Caco-2 (cell line): ENCODE data around the gene FCMR. TPM values are rescaled to one million over a fixed set of nuclear protein-coding genes. Genes with fewer than 3 reads are reported as not detected.

ENCODE experiments used
- BruUV-seq: library from RNA; stranded (reverse); fragments of 400-500 nt; replicated peaks from 2 replicates; lab custom pipeline; 2021; lab: Mats Ljungman, UMichigan
- CTCF ChIA-PET: fragments of 300-600 bp; sonication (Branson Sonifier 250); formaldehyde crosslinking; loops from one replicate; lab custom pipeline; 2022; ENCODE audit warnings: antibody characterized with exemption; lab: Charles Lee
- POLR2A ChIA-PET: fragments of 300-600 bp; sonication (Branson Sonifier 250); formaldehyde crosslinking; loops from one replicate; lab custom pipeline; 2022; ENCODE audit warnings: antibody characterized with exemption; lab: Charles Lee
- DNase-seq, 2 experiments: peaks; one replicate each; pipeline versions ENCODE4 v3.0.0 to v3.0.0-alpha.2; 2020 to 2022
- H3K27me3 ChIP-seq: replicated peaks from 2 replicates; pipeline ENCODE4 v1.6.0; 2011; ENCODE audit warnings: low read length; ENCODE audit not compliant: control insufficient read depth, insufficient read depth
- H3K36me3 ChIP-seq: 2 replicates; pipeline ENCODE4 v1.5.1; 2011; ENCODE audit warnings: low read length; ENCODE audit not compliant: control insufficient read depth, insufficient read depth
- H3K4me1 ChIP-seq: fragments of 250-450 bp; sonication (Bioruptor Pico); 2 replicates; pipeline ENCODE4 v1.5.1; 2020; ENCODE audit warnings: mild to moderate bottlenecking
- H3K4me3 ChIP-seq: 2 replicates; pipeline ENCODE4 v1.5.1; 2011; ENCODE audit warnings: low read depth, mild to moderate bottlenecking, control low read depth, low read length
- H3K9me3 ChIP-seq: fragments of 250-450 bp; sonication (Bioruptor Pico); 2 replicates; pipeline ENCODE4 v1.5.1; 2020; ENCODE audit warnings: mild to moderate bottlenecking, moderate library complexity
- H3K27ac Mint-ChIP-seq: one replicate; pipeline ENCODE4 v1.8.0; 2022; ENCODE audit warnings: mixed read lengths; ENCODE audit not compliant: unreplicated experiment
- H3K27me3 Mint-ChIP-seq: one replicate; pipeline ENCODE4 v1.8.0; 2022; ENCODE audit warnings: mixed read lengths; ENCODE audit not compliant: insufficient read depth, unreplicated experiment
- H3K36me3 Mint-ChIP-seq: one replicate; pipeline ENCODE4 v1.8.0; 2022; ENCODE audit warnings: mild to moderate bottlenecking, mixed read lengths; ENCODE audit not compliant: insufficient read depth, unreplicated experiment
- H3K4me1 Mint-ChIP-seq: one replicate; pipeline ENCODE4 v1.8.0; 2022; ENCODE audit warnings: low read depth, mixed read lengths; ENCODE audit not compliant: unreplicated experiment
- H3K4me3 Mint-ChIP-seq: one replicate; pipeline ENCODE4 v1.8.0; 2022; ENCODE audit warnings: mild to moderate bottlenecking, moderate library complexity, mixed read lengths; ENCODE audit not compliant: unreplicated experiment
- H3K9me3 Mint-ChIP-seq: one replicate; pipeline ENCODE4 v1.8.0; 2022; ENCODE audit warnings: mixed read lengths; ENCODE audit not compliant: unreplicated experiment
- CTCF ChIP-seq, 2 experiments: fragments of 200-600 bp in 1 of 2; IDR thresholded peaks; 1 replicate in 1 of 2; 2 replicates in 1 of 2; pipeline versions ENCODE4 v1.5.1 to v1.8.0; 2011 to 2022; ENCODE audit warnings: antibody characterized with exemption in 1 of 2, control low read depth in 1 of 2, inconsistent platforms in 1 of 2, low read depth in 1 of 2, low read length in 1 of 2, mild to moderate bottlenecking in 1 of 2, moderate library complexity in 1 of 2; ENCODE audit not compliant: insufficient read depth in 1 of 2, severe bottlenecking in 1 of 2, unreplicated experiment in 1 of 2
- intact Hi-C: fragments of 100-400 bp; cut with micrococcal nuclease; formaldehyde crosslinking; loops from one replicate; pipeline ENCODE4 v1.10.0; 2022; ENCODE audit not compliant: unreplicated experiment
- total RNA-seq: library from RNA; stranded (reverse); gene quantifications from 2 replicates; pipeline ENCODE4 v1.2.3, GENCODE V29; 2022

The FCMR gene
- total RNA-seq, 1 experiment from 2014 or later = not detected

- no peak for DNase-seq
- TF ChIP-seq CTCF (IDR thresholded peaks at IDR 0.05; ENCODE audit: insufficient read depth in 1 of 2, low read depth in 1 of 2, low read length in 1 of 2, severe bottlenecking in 1 of 2, unreplicated experiment in 1 of 2) = no peak
- no peaks in the 10 kb centered on the region for H3K9me3 Mint-ChIP-seq
- H3K27me3 Mint-ChIP-seq = no peaks in the 10 kb centered on the region
- Histone ChIP-seq H3K9me3 (no peaks in the 10 kb centered on the region), H3K27me3 (no peaks in the 10 kb centered on the region), H3K4me1 (peaks cover 16% of the 10 kb centered on the region), H3K36me3 (no peaks in the 10 kb centered on the region), H3K4me3 (no peak overlapping the region)
- H3K4me1 Mint-ChIP-seq = peaks cover 6% of the 10 kb centered on the region
- CTCF ChIA-PET = interaction anchor here (1.6 kb wide), 1 partner anchor 12 kb away, joined by 3 read pairs; no protein-coding TSS in a partner anchor
- BruUV-seq = no TSS peak
- no peak overlapping the region for H3K27ac Mint-ChIP-seq
- no peak overlapping the region for H3K4me3 Mint-ChIP-seq
- POLR2A ChIA-PET = no interaction called here
- H3K36me3 Mint-ChIP-seq = no peaks in the 10 kb centered on the region
- intact Hi-C loops = no loop called here
Observed at GRCh38 chr1:206963740-206964139, 42.0 kb upstream of the FCMR start.

GRCh38 chr1:206963119-206963712 is 41.5 kb upstream of the FCMR start:
- Mint-ChIP-seq H3K36me3 (no peaks in the 10 kb centered on the region), H3K9me3 (no peaks in the 10 kb centered on the region), H3K27me3 (no peaks in the 10 kb centered on the region), H3K27ac (no peak overlapping the region), H3K4me1 (peaks cover under 1% of the 10 kb centered on the region), H3K4me3 (no peak overlapping the region)
- Histone ChIP-seq H3K27me3 (no peaks in the 10 kb centered on the region), H3K36me3 (no peaks in the 10 kb centered on the region), H3K4me3 (no peak overlapping the region), H3K4me1 (peaks cover 11% of the 10 kb centered on the region), H3K9me3 (no peaks in the 10 kb centered on the region)
- no peak for TF ChIP-seq CTCF (IDR thresholded peaks at IDR 0.05; ENCODE audit: insufficient read depth in 1 of 2, low read depth in 1 of 2, low read length in 1 of 2, severe bottlenecking in 1 of 2, unreplicated experiment in 1 of 2)
- BruUV-seq = no TSS peak
- ChIA-PET POLR2A (no interaction called here), CTCF (interaction anchor here (0.6 to 1.6 kb wide), 3 partner anchors 11 to 469 kb away, joined by 3 to 7 read pairs (median 4); no protein-coding TSS in a partner anchor)
- no peak for DNase-seq
- intact Hi-C loops = no loop called here

- no peaks in the 10 kb centered on the region for H3K36me3 Mint-ChIP-seq
- H3K4me1 ChIP-seq = peaks cover 1% of the 10 kb centered on the region; the same call in 1 of the 2 replicates
- no peak overlapping the region for H3K27ac Mint-ChIP-seq
- H3K4me1 Mint-ChIP-seq = no peaks in the 10 kb centered on the region
- no peaks in the 10 kb centered on the region for H3K36me3 ChIP-seq
- no peak overlapping the region for H3K4me3 Mint-ChIP-seq
- no peak overlapping the region for H3K4me3 ChIP-seq
- ChIA-PET POLR2A (no interaction called here), CTCF (interaction anchor here (0.6 to 1.6 kb wide), 3 partner anchors 10 to 468 kb away, joined by 3 to 7 read pairs (median 4); no protein-coding TSS in a partner anchor)
- H3K27me3 Mint-ChIP-seq = no peaks in the 10 kb centered on the region
- no peaks in the 10 kb centered on the region for H3K9me3 Mint-ChIP-seq
- no peaks in the 10 kb centered on the region for H3K27me3 ChIP-seq
- no TSS peak for BruUV-seq
- intact Hi-C loops = no loop called here
- H3K9me3 ChIP-seq = no peaks in the 10 kb centered on the region
- no peak for TF ChIP-seq CTCF (IDR thresholded peaks at IDR 0.05; ENCODE audit: insufficient read depth in 1 of 2, low read depth in 1 of 2, low read length in 1 of 2, severe bottlenecking in 1 of 2, unreplicated experiment in 1 of 2)
- DNase-seq = no peak
Observed at GRCh38 chr1:206962272-206962671, 40.5 kb upstream of the FCMR start.
